H1 (cell line): ENCODE results near the gene PLCB1. TPM values are rescaled to one million over a fixed set of nuclear protein-coding genes. Genes with fewer than 3 reads are reported as not detected.

Experiments used
- CTCF ChIA-PET: fragments of 300-600 bp; sonication (Branson Sonifier 250); formaldehyde crosslinking; loops from one replicate; lab custom pipeline; 2021; ENCODE audit not compliant: partially characterized antibody; lab: Charles Lee
- POLR2A ChIA-PET: fragments of 300-600 bp; sonication (Branson Sonifier 250); formaldehyde crosslinking; loops from one replicate; lab custom pipeline; 2021; ENCODE audit warnings: inconsistent platforms; ENCODE audit not compliant: partially characterized antibody; lab: Charles Lee
- DNase-seq, 2 experiments: peaks; one replicate each; pipeline versions ENCODE4 v3.0.0 to v3.0.0-alpha.2; 2010 to 2022; ENCODE audit warnings: low spot score in 2 of 2, low read depth in 1 of 2, mixed read lengths in 1 of 2
- FAIRE-seq: peaks from 2 replicates; lab custom pipeline; 2011; peaks lifted over from hg19 to GRCh38; lab: Jason Lieb, UNC
- H2AFZ ChIP-seq: 2 replicates; pipeline ENCODE4 v1.8.1; 2012; ENCODE audit warnings: low read length, inconsistent platforms
- H2AK5ac ChIP-seq: 2 replicates; pipeline ENCODE4 v1.6.1; 2013; ENCODE audit warnings: low read depth, low read length
- H2BK120ac ChIP-seq: replicated peaks from 2 replicates; pipeline ENCODE3; 2013; ENCODE audit warnings: low read depth, low read length, inconsistent platforms
- H2BK12ac ChIP-seq: 2 replicates; pipeline ENCODE4 v1.6.1; 2013; ENCODE audit warnings: low read depth, low read length
- H2BK15ac ChIP-seq: 2 replicates; pipeline ENCODE4 v1.6.1; 2013; ENCODE audit warnings: low read length
- H2BK20ac ChIP-seq: 2 replicates; pipeline ENCODE4 v1.6.1; 2013; ENCODE audit warnings: low read length
- H2BK5ac ChIP-seq: 2 replicates; pipeline ENCODE4 v1.6.1; 2013; ENCODE audit warnings: low read depth, low read length
- H3K14ac ChIP-seq: 2 replicates; pipeline ENCODE4 v1.6.1; 2013; ENCODE audit warnings: inconsistent platforms; ENCODE audit not compliant: insufficient read length
- H3K18ac ChIP-seq: 2 replicates; pipeline ENCODE4 v1.6.1; 2013; ENCODE audit warnings: low read length; ENCODE audit errors: extremely low read depth
- H3K23ac ChIP-seq: 2 replicates; pipeline ENCODE4 v1.6.1; 2013; ENCODE audit warnings: inconsistent platforms; ENCODE audit not compliant: insufficient read length
- H3K23me2 ChIP-seq: 2 replicates; pipeline ENCODE4 v1.6.1; 2013; ENCODE audit warnings: low read depth, low read length
- H3K27ac ChIP-seq: 2 replicates; pipeline ENCODE4 v1.6.1; 2011; ENCODE audit warnings: low read depth, low read length, inconsistent platforms
- H3K27me3 ChIP-seq, 4 experiments: replicated peaks in 1 of 4; 1 replicate in 1 of 4; 2 replicates in 3 of 4; pipeline versions ENCODE4 v1.6.1 to v1.8.1; 2011 to 2013; ENCODE audit warnings: low read length in 3 of 4, mild to moderate bottlenecking in 3 of 4, inconsistent platforms in 2 of 4, mixed read lengths in 2 of 4, moderate library complexity in 1 of 4; ENCODE audit not compliant: control insufficient read depth in 3 of 4, insufficient read depth in 3 of 4; ENCODE audit errors: extremely low read depth in 1 of 4
- H3K36me3 ChIP-seq, 4 experiments: 2 replicates each; pipeline versions ENCODE4 v1.6.1 to v1.8.1; 2011 to 2013; ENCODE audit warnings: mild to moderate bottlenecking in 4 of 4, low read length in 3 of 4, moderate library complexity in 2 of 4, control low read depth in 1 of 4, inconsistent platforms in 1 of 4; ENCODE audit not compliant: insufficient read depth in 4 of 4, control insufficient read depth in 2 of 4
- H3K4ac ChIP-seq: replicated peaks from 2 replicates; pipeline ENCODE3; 2013; ENCODE audit warnings: low read length, low read depth, mixed read lengths, inconsistent platforms; ENCODE audit not compliant: insufficient read length
- H3K4me1 ChIP-seq, 4 experiments: replicated peaks in 1 of 4; 1 replicate in 1 of 4; 2 replicates in 3 of 4; pipeline versions ENCODE4 v1.6.1 to v1.8.1; 2011 to 2013; ENCODE audit warnings: low read length in 3 of 4, inconsistent platforms in 2 of 4, mixed read lengths in 1 of 4; ENCODE audit not compliant: insufficient read depth in 4 of 4, control insufficient read depth in 3 of 4
- H3K4me2 ChIP-seq, 2 experiments: 2 replicates each; pipeline versions ENCODE4 v1.6.1 to v1.8.1; 2011 to 2013; ENCODE audit warnings: low read depth in 2 of 2, low read length in 2 of 2, control low read depth in 1 of 2, inconsistent platforms in 1 of 2, mild to moderate bottlenecking in 1 of 2; ENCODE audit not compliant: insufficient read depth in 1 of 2
- H3K4me3 ChIP-seq, 4 experiments: fragments of 200-600, 300-600 bp in 1 of 4; sonication (generic), shearing (Covaris generic), sonication (Bioruptor Twin) in 1 of 4; 2 replicates each; pipeline versions ENCODE4 v1.5.1 to v1.8.1; 2011 to 2016; ENCODE audit warnings: low read length in 4 of 4, low read depth in 3 of 4, control low read depth in 2 of 4, inconsistent platforms in 2 of 4, mild to moderate bottlenecking in 2 of 4, mixed read lengths in 1 of 4, moderate library complexity in 1 of 4; ENCODE audit not compliant: insufficient read depth in 2 of 4; ENCODE audit errors: extremely low read depth in 1 of 4
- H3K56ac ChIP-seq: replicated peaks from 2 replicates; pipeline ENCODE3; 2013; ENCODE audit warnings: low read depth, mild to moderate bottlenecking, mixed read lengths, low read length, inconsistent platforms; ENCODE audit not compliant: insufficient read length
- H3K79me1 ChIP-seq: 2 replicates; pipeline ENCODE4 v1.6.1; 2013; ENCODE audit warnings: low read depth, low read length, control low read depth
- H3K79me2 ChIP-seq, 2 experiments: 2 replicates each; pipeline versions ENCODE4 v1.6.1 to v1.8.1; 2012 to 2013; ENCODE audit warnings: low read length in 2 of 2, mild to moderate bottlenecking in 2 of 2, inconsistent platforms in 1 of 2; ENCODE audit not compliant: insufficient read depth in 2 of 2, control insufficient read depth in 1 of 2
- H3K9ac ChIP-seq, 4 experiments: replicated peaks in 1 of 4; 1 replicate in 1 of 4; 2 replicates in 3 of 4; pipeline versions ENCODE4 v1.6.1 to v1.8.1; 2011 to 2013; ENCODE audit warnings: low read depth in 3 of 4, low read length in 3 of 4, control low read depth in 2 of 4, mild to moderate bottlenecking in 2 of 4, moderate library complexity in 2 of 4, inconsistent platforms in 1 of 4; ENCODE audit errors: extremely low read depth in 1 of 4
- H3K9me3 ChIP-seq, 2 experiments: 2 replicates each; pipeline versions ENCODE4 v1.6.1 to v1.8.1; 2012 to 2013; ENCODE audit warnings: mild to moderate bottlenecking in 2 of 2, moderate library complexity in 2 of 2, control low read depth in 1 of 2, inconsistent platforms in 1 of 2, low read depth in 1 of 2, low read length in 1 of 2, mixed read lengths in 1 of 2; ENCODE audit not compliant: insufficient read depth in 2 of 2
- H4K20me1 ChIP-seq, 2 experiments: replicated peaks in 1 of 2; 2 replicates each; pipeline versions ENCODE3 to v1.8.1; 2011 to 2013; ENCODE audit warnings: inconsistent platforms in 2 of 2, low read length in 2 of 2, mild to moderate bottlenecking in 1 of 2; ENCODE audit not compliant: insufficient read depth in 2 of 2, control insufficient read depth in 1 of 2
- H4K5ac ChIP-seq: 2 replicates; pipeline ENCODE4 v1.6.1; 2013; ENCODE audit warnings: low read length, low read depth, mixed read lengths, inconsistent platforms; ENCODE audit not compliant: insufficient read length
- H4K8ac ChIP-seq: 2 replicates; pipeline ENCODE4 v1.8.0; 2013; ENCODE audit warnings: mild to moderate bottlenecking, moderate library complexity, low read length, inconsistent platforms; ENCODE audit not compliant: insufficient read depth; ENCODE audit errors: extremely low read depth
- H4K91ac ChIP-seq: replicated peaks from 2 replicates; pipeline ENCODE3; 2013; ENCODE audit warnings: low read length, mixed read lengths, inconsistent platforms; ENCODE audit not compliant: insufficient read length
- ASH2L ChIP-seq: fragments of 200-600, 300-600 bp; sonication (generic); IDR thresholded peaks from one replicate; pipeline ENCODE4 v1.7.1; 2017; ENCODE audit warnings: low read length
- CBX5 ChIP-seq: fragments of 300-800, 300-1000 bp; sonication (generic); IDR thresholded peaks from 2 replicates; pipeline ENCODE4 v1.7.1; 2016; ENCODE audit warnings: antibody characterized with exemption, low read length, low read depth
- CHD1 ChIP-seq: IDR thresholded peaks from 2 replicates; pipeline ENCODE4 v1.6.1; 2012; ENCODE audit warnings: low read depth, low read length, improper control_type of control experiment
- CTBP2 ChIP-seq: IDR thresholded peaks from 2 replicates; pipeline ENCODE4 v1.7.0; 2011; ENCODE audit warnings: borderline replicate concordance, mild to moderate bottlenecking, moderate library complexity, mixed read lengths, low read length; ENCODE audit not compliant: insufficient read depth, insufficient read length
- GABPA ChIP-seq: IDR thresholded peaks from 2 replicates; pipeline ENCODE4 v1.6.1; 2011; ENCODE audit warnings: mild to moderate bottlenecking, low read length, moderate library complexity, borderline replicate concordance; ENCODE audit not compliant: insufficient read depth
- HDAC6 ChIP-seq: IDR thresholded peaks from one replicate; pipeline ENCODE4 v1.7.1; 2012; ENCODE audit warnings: low read depth, mild to moderate bottlenecking, inconsistent platforms, low read length, moderate library complexity
- NANOG ChIP-seq: IDR thresholded peaks from 2 replicates; pipeline ENCODE4 v1.6.1; 2011; ENCODE audit warnings: low read length, low read depth, mild to moderate bottlenecking, inconsistent platforms; ENCODE audit not compliant: insufficient read depth, poor library complexity, severe bottlenecking
- NRF1 ChIP-seq: IDR thresholded peaks from 2 replicates; pipeline ENCODE4 v1.6.1; 2011; ENCODE audit warnings: mild to moderate bottlenecking, low read depth, low read length, improper control_type of control experiment
- PHF8 ChIP-seq: fragments of 200-600 bp; sonication (generic); conservative IDR thresholded peaks from 2 replicates; pipeline ENCODE4 v1.7.1; 2012; ENCODE audit warnings: low read depth, mild to moderate bottlenecking, inconsistent platforms, low read length, moderate library complexity
- RAD21 ChIP-seq, 2 experiments: IDR thresholded peaks in 1 of 2; conservative IDR thresholded peaks in 1 of 2; 2 replicates each; pipeline ENCODE4 v1.6.1; 2011; ENCODE audit warnings: low read depth in 2 of 2, low read length in 2 of 2, improper control_type of control experiment in 1 of 2, inconsistent platforms in 1 of 2, mild to moderate bottlenecking in 1 of 2, moderate library complexity in 1 of 2
- polyA plus RNA-seq, 7 experiments: library from polyadenylated mRNA; depleted of rRNA in 3 of 7; stranded (reverse) in 5 of 7; unstranded in 2 of 7; fragments of >200 nt in 5 of 7; fragments of 200-250 nt in 2 of 7; gene quantifications; 1 replicate in 5 of 7; 2 replicates in 1 of 7; 4 replicates in 1 of 7; pipeline versions ENCODE4 v1.2.1 to v1.2.3, GENCODE V29; 2011 to 2013; ENCODE audit warnings: missing spikeins in 2 of 7, mixed read lengths in 2 of 7
- total RNA-seq: library from RNA; stranded (reverse); fragmentation: NEBNext Ultra II Directional; extraction: Animal tissue kit (Norgen Biotek cat#: 25700); gene quantifications from 2 replicates; pipeline ENCODE4 v1.2.1, GENCODE V29; 2021

PLCB1 gene
- total and polyA plus RNA-seq, 2 of the 8 experiments (the other 6 are each of a cell fraction or from before 2014, with no cell fraction given): 2.6 to 9.1 TPM

DNA sequence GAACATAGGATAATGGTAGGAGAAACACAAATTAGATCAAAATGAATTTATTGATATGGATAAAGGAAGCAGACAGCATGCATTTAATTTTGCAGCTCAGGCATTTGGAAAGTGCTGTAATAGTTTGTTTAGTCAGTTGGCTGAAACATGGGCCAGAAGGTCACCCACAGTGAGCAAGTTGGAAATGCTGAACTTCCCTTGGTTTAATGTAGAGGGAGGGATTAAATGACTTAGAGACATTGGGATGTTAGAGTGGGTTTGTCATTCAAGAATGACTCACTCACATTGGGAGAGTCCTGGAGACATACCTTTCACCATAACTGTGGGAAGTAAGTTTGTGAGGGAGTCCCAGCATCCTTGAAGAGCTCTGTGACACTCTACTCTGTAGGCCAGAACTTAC lies 705.3 kb downstream of the PLCB1 start:
- H3K79me2 ChIP-seq: no peaks in the 10 kb centered on the region
- no peak overlapping the region for H4K5ac ChIP-seq
- no peak overlapping the region for H2BK20ac ChIP-seq
- H3K27me3 ChIP-seq: no peaks in the 10 kb centered on the region
- H2BK15ac ChIP-seq: no peak overlapping the region
- no peak overlapping the region for H3K4me2 ChIP-seq
- H3K4me3 ChIP-seq: no peak overlapping the region
- H2BK120ac ChIP-seq: no peak overlapping the region
- no peaks in the 10 kb centered on the region for H3K79me1 ChIP-seq
- H2BK5ac ChIP-seq: no peak overlapping the region
- no peaks in the 10 kb centered on the region for H3K23me2 ChIP-seq
- no peak for TF ChIP-seq NANOG
- TF ChIP-seq RAD21 (IDR thresholded peaks at IDR 0.05 in 1 of 2, conservative IDR thresholded peaks at IDR 0.05 in 1 of 2; ENCODE audit: low read depth in 2 of 2, low read length in 2 of 2): no peak
- no peak for TF ChIP-seq GABPA
- no peak for TF ChIP-seq NRF1
- no peak for TF ChIP-seq ASH2L
- no peak for TF ChIP-seq PHF8
- TF ChIP-seq CHD1: no peak
- TF ChIP-seq CBX5: no peak
- no peak for TF ChIP-seq CTBP2
- no peak for TF ChIP-seq HDAC6
- H4K20me1 ChIP-seq: no peaks in the 10 kb centered on the region
- H4K8ac ChIP-seq: no peak overlapping the region
- no peak overlapping the region for H4K91ac ChIP-seq
- H3K27ac ChIP-seq: no peak overlapping the region
- no peak overlapping the region for H2AK5ac ChIP-seq
- no peak for DNase-seq
- H3K23ac ChIP-seq: no peak overlapping the region
- ChIA-PET CTCF (interaction anchor here (0.7 to 0.9 kb wide), 2 partner anchors 35 to 723 kb away, joined by 3 to 5 read pairs; no protein-coding TSS in a partner anchor), POLR2A (no interaction called here)
- H3K14ac ChIP-seq: no peak overlapping the region
- no peak overlapping the region for H3K9ac ChIP-seq
- no peaks in the 10 kb centered on the region for H3K4me1 ChIP-seq
- H3K36me3 ChIP-seq: no peaks in the 10 kb centered on the region
- H3K18ac ChIP-seq: no peak overlapping the region
- no peaks in the 10 kb centered on the region for H3K9me3 ChIP-seq
- no peak overlapping the region for H3K4ac ChIP-seq
- H2BK12ac ChIP-seq: no peak overlapping the region
- H2AFZ ChIP-seq: no peak overlapping the region
- FAIRE-seq: no peak
- no peak overlapping the region for H3K56ac ChIP-seq
